GM13977 (cell line): Measurements from ENCODE around the gene DYRK2.

ENCODE experiments used
- DNase-seq: peaks from one replicate; pipeline ENCODE4 v3.0.0; 2012; ENCODE audit warnings: low spot score
- in situ Hi-C: fragments of 300-500 bp; cut with MboI; formaldehyde crosslinking; loops from one replicate; pipeline ENCODE4 v1.12.0; 2022; ENCODE audit warnings: low sequenced_read_pairs, low pct_unique_long_range_greater_than_20kb, mixed read lengths, inconsistent platforms; ENCODE audit not compliant: unreplicated experiment
- TF ChIP-seq, protein P1 (sequence below): IDR thresholded peaks from 2 replicates; pipeline ENCODE4 v1.5.1; 2012; ENCODE audit warnings: mild to moderate bottlenecking, control low read depth; ENCODE audit not compliant: insufficient read depth; ENCODE audit errors: extremely low read depth, missing control alignments

DYRK2 gene

DNA sequence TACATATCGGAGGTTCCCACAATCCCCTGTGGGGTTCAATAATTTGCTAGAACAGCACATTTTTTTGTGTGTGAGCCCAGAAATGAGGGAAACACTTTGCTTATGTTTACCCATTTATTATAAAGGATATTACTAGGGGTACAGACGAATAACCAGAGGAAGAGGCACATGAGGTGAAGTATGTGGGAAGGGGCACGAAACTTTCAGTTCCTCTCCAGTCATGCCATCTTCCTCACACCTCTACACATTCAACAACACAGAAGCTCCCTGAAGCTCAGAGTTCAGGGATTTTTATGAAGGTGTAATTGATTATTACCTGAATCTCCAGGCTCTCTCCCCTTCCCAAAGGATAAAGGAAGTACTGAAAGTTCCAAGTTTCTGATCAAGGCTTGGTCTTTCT lies 30.2 kb upstream of the DYRK2 start:
- TF ChIP-seq, protein P1, sequence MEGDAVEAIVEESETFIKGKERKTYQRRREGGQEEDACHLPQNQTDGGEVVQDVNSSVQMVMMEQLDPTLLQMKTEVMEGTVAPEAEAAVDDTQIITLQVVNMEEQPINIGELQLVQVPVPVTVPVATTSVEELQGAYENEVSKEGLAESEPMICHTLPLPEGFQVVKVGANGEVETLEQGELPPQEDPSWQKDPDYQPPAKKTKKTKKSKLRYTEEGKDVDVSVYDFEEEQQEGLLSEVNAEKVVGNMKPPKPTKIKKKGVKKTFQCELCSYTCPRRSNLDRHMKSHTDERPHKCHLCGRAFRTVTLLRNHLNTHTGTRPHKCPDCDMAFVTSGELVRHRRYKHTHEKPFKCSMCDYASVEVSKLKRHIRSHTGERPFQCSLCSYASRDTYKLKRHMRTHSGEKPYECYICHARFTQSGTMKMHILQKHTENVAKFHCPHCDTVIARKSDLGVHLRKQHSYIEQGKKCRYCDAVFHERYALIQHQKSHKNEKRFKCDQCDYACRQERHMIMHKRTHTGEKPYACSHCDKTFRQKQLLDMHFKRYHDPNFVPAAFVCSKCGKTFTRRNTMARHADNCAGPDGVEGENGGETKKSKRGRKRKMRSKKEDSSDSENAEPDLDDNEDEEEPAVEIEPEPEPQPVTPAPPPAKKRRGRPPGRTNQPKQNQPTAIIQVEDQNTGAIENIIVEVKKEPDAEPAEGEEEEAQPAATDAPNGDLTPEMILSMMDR = no peak
- in situ Hi-C loops = no loop called here
- DNase-seq = no peak

DNA sequence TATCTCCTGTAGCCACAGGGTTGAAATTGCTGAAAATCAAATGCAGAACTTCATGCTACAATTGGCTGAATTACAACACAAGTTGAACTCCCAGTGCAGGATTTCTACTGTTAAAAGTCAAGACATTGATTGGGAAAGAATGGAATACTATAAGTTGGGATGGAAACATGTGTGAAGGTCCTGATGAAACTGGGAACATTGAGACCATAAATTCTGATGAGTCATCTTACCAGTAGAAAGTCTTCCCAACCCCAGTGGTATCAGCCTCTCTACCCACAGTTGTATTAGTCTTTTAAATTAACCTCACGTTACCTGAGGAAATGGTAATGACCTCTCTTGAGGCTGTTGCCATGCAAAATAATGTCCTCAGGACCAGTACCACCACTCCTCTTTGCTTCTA lies 27.4 kb upstream of the DYRK2 start:
- DNase-seq = no peak
- in situ Hi-C loops = no loop called here
- TF ChIP-seq, protein P1 = no peak

DNA sequence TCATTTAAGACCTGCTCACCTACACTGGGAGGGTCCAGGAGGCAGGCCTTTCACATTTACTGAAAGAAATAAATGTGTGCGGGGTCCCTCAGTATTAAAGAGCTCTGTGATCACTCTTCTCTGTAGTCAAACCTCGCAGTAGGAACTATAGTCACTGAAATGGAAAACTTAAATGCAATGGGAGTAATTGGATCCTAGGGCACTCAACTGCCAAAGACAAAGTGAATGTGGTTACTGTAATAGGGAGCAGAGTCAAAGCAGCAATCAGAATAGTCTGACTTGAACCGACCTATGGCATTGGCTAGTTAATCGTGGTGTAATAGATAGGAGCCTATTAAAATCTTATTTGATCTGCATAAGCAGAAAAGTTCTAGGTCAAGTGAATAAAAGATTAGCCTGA lies 26.6 kb upstream of the DYRK2 start:
- TF ChIP-seq, protein P1 = no peak
- in situ Hi-C loops = no loop called here
- no peak for DNase-seq

DNA sequence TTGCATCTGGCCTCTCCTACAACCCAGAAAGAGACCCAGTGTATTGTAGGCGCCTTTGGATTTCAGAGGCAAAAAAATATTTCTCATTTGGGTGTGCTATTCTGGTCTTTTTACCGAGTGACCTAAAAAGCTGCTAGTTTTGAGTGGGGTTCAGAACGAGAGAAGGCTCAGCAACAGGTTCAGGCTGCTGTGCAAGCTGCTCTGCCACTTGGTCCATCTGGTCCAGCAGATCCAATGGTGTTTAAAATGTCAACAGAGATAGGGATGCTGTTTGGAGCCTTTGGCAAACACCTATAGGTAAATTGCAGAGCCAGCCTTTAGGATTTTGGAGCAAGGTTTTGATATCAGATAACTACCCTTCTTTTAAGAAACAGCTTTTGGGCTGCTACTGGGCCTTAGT lies 25.3 kb upstream of the DYRK2 start:
- TF ChIP-seq, protein P1 = no peak
- in situ Hi-C loops = no loop called here
- DNase-seq = no peak

DNA sequence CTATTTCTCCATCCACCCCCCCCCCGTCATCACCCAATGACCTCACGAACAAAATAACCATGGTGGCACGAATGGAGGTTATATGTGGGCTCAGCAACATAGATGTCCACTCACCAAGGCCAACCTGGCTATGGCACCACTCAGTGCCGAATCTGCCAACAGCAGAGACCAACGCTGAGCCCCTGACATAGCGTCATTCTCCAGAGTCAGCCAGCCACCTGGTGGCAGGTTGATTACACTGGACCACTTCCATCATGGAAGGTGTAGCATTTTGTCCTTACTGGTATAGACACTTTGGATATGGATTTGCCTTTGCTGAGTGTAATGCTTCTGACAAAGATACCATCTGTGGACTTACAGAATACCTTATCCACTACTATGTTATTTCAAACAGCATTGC lies 24.2 kb upstream of the DYRK2 start:
- TF ChIP-seq, protein P1 = no peak
- in situ Hi-C loops = no loop called here
- DNase-seq = no peak

DNA sequence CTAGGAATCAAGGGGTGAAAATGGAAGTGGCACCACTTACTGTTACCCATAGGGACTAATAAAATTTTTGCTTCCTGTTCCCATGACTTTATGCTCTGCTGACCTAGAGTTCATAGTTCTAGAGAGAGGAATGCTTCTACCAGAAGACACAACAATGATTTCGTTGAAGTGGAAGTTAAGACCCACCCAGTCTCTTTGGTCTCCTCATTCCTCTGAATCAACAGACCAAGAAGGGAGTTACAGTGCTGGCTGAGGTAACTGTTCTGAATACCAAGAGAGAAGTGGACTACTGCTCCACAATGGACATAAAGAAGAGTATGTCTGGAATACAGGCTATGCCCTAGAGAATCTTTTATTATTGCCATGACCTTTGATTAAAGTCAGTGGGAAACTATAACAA lies 23.5 kb upstream of the DYRK2 start:
- TF ChIP-seq, protein P1 = no peak
- in situ Hi-C loops = no loop called here
- no peak for DNase-seq

DNA sequence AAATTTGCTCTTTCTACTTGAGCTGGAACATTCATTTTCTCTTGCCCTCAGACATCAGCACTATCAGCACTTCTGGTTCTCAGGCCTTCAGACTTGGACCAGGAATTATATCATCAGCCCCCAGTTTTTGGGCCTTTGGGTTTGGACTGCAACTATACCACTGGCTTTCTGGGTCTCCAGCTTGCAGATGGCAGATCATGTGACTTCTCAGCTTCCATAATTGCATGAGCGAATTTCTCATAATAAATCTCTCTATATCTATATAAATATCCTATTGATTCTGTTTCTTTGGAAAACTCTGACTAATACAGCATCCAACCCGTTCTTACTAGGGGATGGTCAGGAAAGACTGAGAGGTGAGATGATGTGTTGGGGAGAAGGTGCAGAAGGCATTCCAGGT lies 22.4 kb upstream of the DYRK2 start:
- no peak for DNase-seq
- in situ Hi-C loops = no loop called here
- TF ChIP-seq, protein P1 = no peak
